Measurements from ENCODE around the gene SIL1. TPM values are rescaled to one million over a fixed set of nuclear protein-coding genes. Genes with fewer than 3 reads are reported as not detected.
"Not testable (repeated sequence)": the region's sequence is repeated elsewhere in the genome, so short reads cannot be mapped to it uniquely, and the experiment has no call there.

SIL1 gene
- polyA plus RNA-seq, 1 donor (not counting 4 experiments of a cell fraction or from before 2014, with no cell fraction given): 45.4 TPM

GRCh38 chr5:139012176-139012575 is 186.0 kb downstream of the SIL1 start:
- no peaks in the 10 kb centered on the region for H3K9me1 ChIP-seq (ENCODE audit: control insufficient read depth, extremely low read depth, insufficient read depth, low read length)
- no peaks in the 10 kb centered on the region for H3K9me3 ChIP-seq (ENCODE audit: control insufficient read depth, low read depth, low read length)
- no peaks in the 10 kb centered on the region for H4K20me1 ChIP-seq (ENCODE audit: control insufficient read depth, extremely low read depth, insufficient read depth, low read length)
- no peak overlapping the region for H3K4me3 ChIP-seq (ENCODE audit: control insufficient read depth in 2 of 3, extremely low read depth in 1 of 3, insufficient read depth in 2 of 3, low read depth in 1 of 3, low read length in 3 of 3)
- FAIRE-seq: no peak
- no peak overlapping the region for H3K27ac ChIP-seq (ENCODE audit: control insufficient read depth, insufficient read depth, low read length)
- no peaks in the 10 kb centered on the region for H3K27me3 ChIP-seq (ENCODE audit: control insufficient read depth, extremely low read depth, insufficient read depth, low read length)
- H3K9ac ChIP-seq (ENCODE audit: control insufficient read depth, extremely low read depth, insufficient read depth, low read length): no peak overlapping the region
- no peak overlapping the region for H2AFZ ChIP-seq (ENCODE audit: control insufficient read depth, low read length)
- H3K79me2 ChIP-seq (ENCODE audit: control insufficient read depth, insufficient read depth, low read length): no peaks in the 10 kb centered on the region
- TF ChIP-seq, protein P1, sequence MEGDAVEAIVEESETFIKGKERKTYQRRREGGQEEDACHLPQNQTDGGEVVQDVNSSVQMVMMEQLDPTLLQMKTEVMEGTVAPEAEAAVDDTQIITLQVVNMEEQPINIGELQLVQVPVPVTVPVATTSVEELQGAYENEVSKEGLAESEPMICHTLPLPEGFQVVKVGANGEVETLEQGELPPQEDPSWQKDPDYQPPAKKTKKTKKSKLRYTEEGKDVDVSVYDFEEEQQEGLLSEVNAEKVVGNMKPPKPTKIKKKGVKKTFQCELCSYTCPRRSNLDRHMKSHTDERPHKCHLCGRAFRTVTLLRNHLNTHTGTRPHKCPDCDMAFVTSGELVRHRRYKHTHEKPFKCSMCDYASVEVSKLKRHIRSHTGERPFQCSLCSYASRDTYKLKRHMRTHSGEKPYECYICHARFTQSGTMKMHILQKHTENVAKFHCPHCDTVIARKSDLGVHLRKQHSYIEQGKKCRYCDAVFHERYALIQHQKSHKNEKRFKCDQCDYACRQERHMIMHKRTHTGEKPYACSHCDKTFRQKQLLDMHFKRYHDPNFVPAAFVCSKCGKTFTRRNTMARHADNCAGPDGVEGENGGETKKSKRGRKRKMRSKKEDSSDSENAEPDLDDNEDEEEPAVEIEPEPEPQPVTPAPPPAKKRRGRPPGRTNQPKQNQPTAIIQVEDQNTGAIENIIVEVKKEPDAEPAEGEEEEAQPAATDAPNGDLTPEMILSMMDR (optimal IDR thresholded peaks at IDR 0.05 in 1 of 3, IDR thresholded peaks at IDR 0.05 in 1 of 3, conservative IDR thresholded peaks at IDR 0.05 in 1 of 3; ENCODE audit: extremely low read depth in 1 of 3, insufficient read depth in 2 of 3, low read length in 3 of 3): no peak
- no peak for TF ChIP-seq EZH2 (IDR thresholded peaks at IDR 0.05; ENCODE audit: low read length)
- no peak overlapping the region for H3K4me2 ChIP-seq (ENCODE audit: control insufficient read depth, extremely low read depth, insufficient read depth, low read depth, low read length)
- dilution Hi-C loops (cut with MboI; ENCODE audit: extremely low pct_ligation_motif_present, low sequenced_read_pairs): no loop called here
- peaks cover 0 to 7% of the 10 kb centered on the region in 2 experiments for H3K36me3 ChIP-seq (ENCODE audit: control insufficient read depth in 2 of 2, extremely low read depth in 1 of 2, insufficient read depth in 2 of 2, low read length in 2 of 2)
- DNase-seq (ENCODE audit: low read depth, low spot score): no peak
- H3K4me1 ChIP-seq (ENCODE audit: control insufficient read depth, extremely low read depth, insufficient read depth, low read length): peaks cover 3% of the 10 kb centered on the region

DNA sequence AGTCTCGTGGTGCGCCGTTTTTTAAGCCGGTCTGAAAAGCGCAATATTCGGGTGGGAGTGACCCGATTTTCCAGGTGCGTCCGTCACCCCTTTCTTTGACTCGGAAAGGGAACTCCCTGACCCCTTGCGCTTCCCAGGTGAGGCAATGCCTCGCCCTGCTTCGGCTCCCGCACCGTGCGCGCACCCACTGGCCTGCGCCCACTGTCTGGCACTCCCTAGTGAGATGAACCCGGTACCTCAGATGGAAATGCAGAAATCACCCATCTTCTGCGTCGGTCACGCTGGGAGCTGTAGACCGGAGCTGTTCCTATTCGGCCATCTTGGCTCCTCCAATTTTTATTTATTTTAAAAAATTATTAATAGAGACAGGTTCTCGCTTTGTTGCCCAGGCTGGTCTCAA is 187.0 kb downstream of the SIL1 start:
- Histone ChIP-seq H2AFZ (ENCODE audit: control insufficient read depth, low read length) (peak overlapping the region; percentile 91), H3K4me2 (ENCODE audit: control insufficient read depth, extremely low read depth, insufficient read depth, low read depth, low read length) (peak overlapping the region; percentile 67), H3K4me3 (ENCODE audit: control insufficient read depth in 2 of 3, extremely low read depth in 1 of 3, insufficient read depth in 2 of 3, low read depth in 1 of 3, low read length in 3 of 3) (peak overlapping the region; percentile 21 to 56 (median 52)), H3K27ac (ENCODE audit: control insufficient read depth, insufficient read depth, low read length) (peak overlapping the region; percentile 71), H3K9ac (ENCODE audit: control insufficient read depth, extremely low read depth, insufficient read depth, low read length) (peak overlapping the region; percentile 75)
- H3K36me3 ChIP-seq (ENCODE audit: control insufficient read depth in 2 of 2, extremely low read depth in 1 of 2, insufficient read depth in 2 of 2, low read length in 2 of 2); H3K4me1 ChIP-seq (ENCODE audit: control insufficient read depth, extremely low read depth, insufficient read depth, low read length); H3K79me2 ChIP-seq (ENCODE audit: control insufficient read depth, insufficient read depth, low read length); H3K9me3 ChIP-seq (ENCODE audit: control insufficient read depth, low read depth, low read length); FAIRE-seq; H3K27me3 ChIP-seq (ENCODE audit: control insufficient read depth, extremely low read depth, insufficient read depth, low read length); H3K9me1 ChIP-seq (ENCODE audit: control insufficient read depth, extremely low read depth, insufficient read depth, low read length); H4K20me1 ChIP-seq (ENCODE audit: control insufficient read depth, extremely low read depth, insufficient read depth, low read length); DNase-seq (ENCODE audit: low read depth, low spot score); dilution Hi-C loops (cut with MboI; ENCODE audit: extremely low pct_ligation_motif_present, low sequenced_read_pairs): not testable (repeated sequence)
